Retinal pigment epithelial cell (primary cell): Measurements from ENCODE around the gene PRKAB1.
A peak's percentile ranks its signal among the peaks of the same experiment; 100 is the strongest.

Source experiments
- DNase-seq: peaks from one replicate; pipeline ENCODE4 v3.0.0-alpha.2; 2010; ENCODE audit warnings: low read depth
- H3K4me3 ChIP-seq: 2 replicates; pipeline ENCODE4 v1.5.1; 2011; ENCODE audit warnings: mild to moderate bottlenecking, low read length, control low read depth, moderate library complexity
- TF ChIP-seq, protein P1 (sequence below): conservative IDR thresholded peaks from 2 replicates; pipeline ENCODE4 v1.5.1; 2011; ENCODE audit warnings: low read depth, low read length, control low read depth, inconsistent platforms

PRKAB1 gene

DNA sequence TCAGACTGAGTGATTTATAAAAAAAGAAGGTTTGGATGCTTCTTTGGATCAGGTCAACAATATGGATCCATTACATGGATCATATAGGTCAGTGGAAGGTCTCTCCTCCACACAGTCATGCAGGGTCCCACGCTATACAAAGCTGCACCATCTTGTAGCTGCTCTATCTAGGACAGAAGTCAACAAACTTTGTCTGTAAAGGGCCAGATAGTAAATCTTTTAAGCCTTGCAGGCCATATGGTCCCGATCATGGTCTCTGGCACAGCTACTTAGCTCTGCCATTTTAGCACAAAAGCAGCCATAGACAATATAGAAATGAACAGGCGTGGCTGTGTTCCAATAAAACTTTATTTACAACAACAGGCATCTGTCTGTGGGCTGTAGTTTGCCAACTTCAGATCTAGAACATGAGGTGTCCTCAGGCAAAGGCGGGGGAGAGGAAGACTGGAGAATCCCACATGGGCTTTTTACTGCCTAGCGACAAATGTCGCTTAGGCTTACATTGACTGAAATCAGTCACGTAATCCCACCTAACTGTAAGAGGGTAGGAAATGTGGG, 37.6 kb upstream of the PRKAB1 start:
- no peak for DNase-seq
- no peak overlapping the region for H3K4me3 ChIP-seq
- TF ChIP-seq, protein P1, sequence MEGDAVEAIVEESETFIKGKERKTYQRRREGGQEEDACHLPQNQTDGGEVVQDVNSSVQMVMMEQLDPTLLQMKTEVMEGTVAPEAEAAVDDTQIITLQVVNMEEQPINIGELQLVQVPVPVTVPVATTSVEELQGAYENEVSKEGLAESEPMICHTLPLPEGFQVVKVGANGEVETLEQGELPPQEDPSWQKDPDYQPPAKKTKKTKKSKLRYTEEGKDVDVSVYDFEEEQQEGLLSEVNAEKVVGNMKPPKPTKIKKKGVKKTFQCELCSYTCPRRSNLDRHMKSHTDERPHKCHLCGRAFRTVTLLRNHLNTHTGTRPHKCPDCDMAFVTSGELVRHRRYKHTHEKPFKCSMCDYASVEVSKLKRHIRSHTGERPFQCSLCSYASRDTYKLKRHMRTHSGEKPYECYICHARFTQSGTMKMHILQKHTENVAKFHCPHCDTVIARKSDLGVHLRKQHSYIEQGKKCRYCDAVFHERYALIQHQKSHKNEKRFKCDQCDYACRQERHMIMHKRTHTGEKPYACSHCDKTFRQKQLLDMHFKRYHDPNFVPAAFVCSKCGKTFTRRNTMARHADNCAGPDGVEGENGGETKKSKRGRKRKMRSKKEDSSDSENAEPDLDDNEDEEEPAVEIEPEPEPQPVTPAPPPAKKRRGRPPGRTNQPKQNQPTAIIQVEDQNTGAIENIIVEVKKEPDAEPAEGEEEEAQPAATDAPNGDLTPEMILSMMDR = no peak

DNA sequence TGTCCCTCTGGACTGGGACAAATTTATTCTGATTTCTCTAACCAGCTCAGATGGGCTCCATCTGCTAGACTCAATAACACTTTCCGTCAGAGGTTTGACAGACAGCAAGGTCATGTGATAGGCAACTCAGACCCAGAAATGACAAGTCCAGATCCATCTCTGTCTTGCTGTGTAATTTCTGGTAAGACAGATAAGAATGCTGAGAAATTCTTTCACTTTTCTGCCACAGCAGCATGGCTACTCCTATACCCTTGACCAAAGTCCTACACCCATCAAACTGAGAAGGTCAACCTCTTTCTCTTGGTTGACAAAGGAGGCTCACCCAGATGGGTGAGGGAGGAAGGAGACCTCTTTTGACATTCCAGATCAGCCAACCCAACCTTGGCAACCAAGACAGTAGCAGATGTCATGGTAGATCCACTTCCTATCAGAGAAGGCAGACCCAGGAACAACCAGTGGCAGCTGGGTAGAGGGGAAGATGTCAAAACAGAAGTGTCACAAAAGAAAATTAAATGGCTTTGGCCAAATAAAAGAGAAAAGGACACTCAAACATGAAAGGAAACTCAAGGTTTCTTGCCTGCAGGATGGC, 36.9 kb upstream of the PRKAB1 start:
- DNase-seq = no peak
- H3K4me3 ChIP-seq = no peak overlapping the region
- TF ChIP-seq, protein P1 = no peak

DNA sequence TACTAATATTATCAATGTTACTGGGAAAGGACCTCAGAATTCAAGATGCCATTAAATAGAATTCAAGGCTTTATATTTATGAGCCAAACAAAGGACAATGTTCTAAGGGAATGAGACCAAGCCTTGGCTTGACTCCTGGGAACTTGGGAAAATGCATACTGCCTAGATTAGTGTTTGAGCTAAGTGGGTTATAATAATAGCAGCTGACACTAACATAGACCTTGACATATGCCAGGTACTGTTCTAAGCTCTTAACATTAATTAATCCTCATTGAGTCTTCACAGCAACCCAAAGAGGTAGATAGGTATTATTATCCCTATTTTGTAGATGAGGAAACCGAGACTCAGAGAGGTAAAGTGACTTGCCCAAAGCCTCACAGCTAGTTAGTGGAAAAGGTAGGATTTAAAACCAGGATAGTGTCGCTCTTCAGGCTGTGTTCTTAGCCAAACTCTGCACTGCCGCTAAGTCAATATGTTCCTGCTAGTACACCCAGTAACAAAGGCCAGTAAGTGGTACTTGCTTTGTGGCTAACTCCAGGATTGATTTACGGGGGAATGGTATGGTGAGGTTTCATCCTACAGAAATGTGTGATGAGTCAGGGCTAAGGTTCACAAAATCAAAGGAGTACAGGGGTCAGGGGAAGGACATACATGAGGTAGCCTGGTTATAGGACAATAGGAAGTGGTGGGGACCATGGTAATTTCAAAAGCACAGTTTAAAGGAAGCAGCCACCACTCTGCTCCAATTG, 35.8 kb upstream of the PRKAB1 start:
- TF ChIP-seq, protein P1 = no peak
- H3K4me3 ChIP-seq = no peak overlapping the region
- no peak for DNase-seq

DNA sequence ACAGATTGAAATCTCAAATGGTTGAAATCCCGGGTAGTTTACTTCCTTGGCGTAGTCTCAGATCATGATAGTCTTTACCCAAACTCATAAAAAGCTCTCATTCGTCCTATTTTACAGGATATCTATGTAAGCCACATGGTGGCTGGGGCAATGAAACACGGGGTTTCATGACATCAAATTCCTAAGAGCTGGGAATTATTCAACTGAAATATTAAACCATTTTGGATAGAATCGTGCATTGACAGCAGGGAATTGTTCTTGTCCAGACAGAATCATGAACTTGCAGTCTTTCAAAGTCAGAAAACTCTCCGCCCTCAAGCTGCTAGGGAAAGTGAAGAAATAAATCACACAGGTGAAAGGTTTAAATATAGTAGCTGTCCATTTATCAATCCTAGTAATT, 33.2 kb upstream of the PRKAB1 start:
- TF ChIP-seq, protein P1 = no peak
- no peak for DNase-seq
- H3K4me3 ChIP-seq = no peak overlapping the region

DNA sequence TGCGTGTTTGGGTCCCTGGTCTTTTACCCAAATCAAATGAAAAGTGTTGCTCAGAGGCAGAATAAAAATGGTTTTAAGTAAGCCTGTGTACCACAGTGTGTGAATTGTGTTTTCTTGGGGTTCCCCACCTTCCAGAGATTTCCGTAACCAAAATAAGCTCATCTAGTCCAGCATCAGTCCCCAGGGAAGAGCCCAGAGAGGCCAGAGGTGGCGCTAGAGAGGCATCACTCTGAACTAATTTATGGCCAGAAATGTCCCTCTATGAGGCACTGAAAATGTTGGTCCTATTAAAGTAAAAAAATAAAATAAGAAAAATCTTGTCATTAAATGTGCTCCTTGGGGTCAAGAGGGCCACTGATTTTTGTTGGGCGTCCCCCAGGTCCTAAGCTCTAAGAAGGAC, 24.9 kb upstream of the PRKAB1 start:
- no peak overlapping the region for H3K4me3 ChIP-seq
- TF ChIP-seq, protein P1 = peak; percentile 65
- DNase-seq = no peak

DNA sequence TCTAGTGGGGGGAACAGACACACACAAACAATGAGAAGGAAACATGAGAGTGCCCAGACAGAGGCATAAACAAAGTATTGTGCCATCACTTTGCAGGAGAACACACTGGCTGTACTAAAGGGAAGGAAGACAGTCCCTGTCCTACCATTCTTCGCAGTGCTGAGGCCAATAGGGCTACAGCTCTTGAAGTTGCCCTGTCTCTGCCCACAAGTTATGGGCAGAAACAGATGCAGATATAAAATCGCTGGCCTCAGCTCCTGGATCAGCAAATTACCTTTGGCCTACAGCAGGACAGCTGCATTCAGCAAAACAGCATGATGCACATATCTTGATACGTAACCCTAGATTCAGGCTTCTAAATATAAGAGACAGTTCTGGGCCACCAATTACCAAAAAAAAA, 23.0 kb upstream of the PRKAB1 start:
- TF ChIP-seq, protein P1 = no peak
- no peak for DNase-seq
- no peak overlapping the region for H3K4me3 ChIP-seq
